Measurements from ENCODE around the gene ENC1. TPM values are rescaled to one million over a fixed set of nuclear protein-coding genes. Genes with fewer than 3 reads are reported as not detected.

Gene ENC1
- total RNA-seq, 1 experiment from 2014 or later, result 38.8 TPM

- TSS peak; percentile 30 for BruUV-seq (replicated peaks)
- Histone ChIP-seq H3K9me2 (ENCODE audit: insufficient read depth) (no peaks in the 10 kb centered on the region), H3K9me3 (ENCODE audit: insufficient read depth, low read depth) (no peaks in the 10 kb centered on the region), H4K20me1 (ENCODE audit: insufficient read depth) (peaks cover 51% of the 10 kb centered on the region), H3K36me3 (ENCODE audit: low read depth) (peaks cover 41% of the 10 kb centered on the region), H3K27ac (peak overlapping the region; percentile 98), H3K4me2 (peak overlapping the region; percentile 98), H3K79me2 (ENCODE audit: low read depth) (peaks cover 55% of the 10 kb centered on the region), H3K4me3 (peak overlapping the region; percentile 84), H3K27me3 (ENCODE audit: insufficient read depth, low read depth) (no peaks in the 10 kb centered on the region), H3K4me1 (replicated peaks; ENCODE audit: insufficient read depth) (peaks cover 60% of the 10 kb centered on the region), H3F3A (ENCODE audit: insufficient read depth, low read depth) (peaks cover 76% of the 10 kb centered on the region), H2AFZ (no peak overlapping the region)
- ChIA-PET POLR2A (ENCODE audit: unreplicated experiment) (interaction anchor here (0.6 to 1.3 kb wide), 7 partner anchors 8 to 1143 kb away, joined by 3 to 12 read pairs (median 5); no protein-coding TSS in a partner anchor), CTCF (interaction anchor here (0.6 to 1.4 kb wide), 2 partner anchors 47 to 605 kb away, joined by 6 to 8 read pairs; no protein-coding TSS in a partner anchor)
- intact Hi-C loops (cut with micrococcal nuclease; ENCODE audit: unreplicated experiment), result loop anchor here (2.0 to 5.0 kb wide), 4 partner anchors 15 to 578 kb away; no protein-coding TSS in a partner anchor
- no peak for DNase-seq
- no peak for TF ChIP-seq EZH2 (IDR thresholded peaks at IDR 0.05; ENCODE audit: low read depth)
- TF ChIP-seq, protein P1, sequence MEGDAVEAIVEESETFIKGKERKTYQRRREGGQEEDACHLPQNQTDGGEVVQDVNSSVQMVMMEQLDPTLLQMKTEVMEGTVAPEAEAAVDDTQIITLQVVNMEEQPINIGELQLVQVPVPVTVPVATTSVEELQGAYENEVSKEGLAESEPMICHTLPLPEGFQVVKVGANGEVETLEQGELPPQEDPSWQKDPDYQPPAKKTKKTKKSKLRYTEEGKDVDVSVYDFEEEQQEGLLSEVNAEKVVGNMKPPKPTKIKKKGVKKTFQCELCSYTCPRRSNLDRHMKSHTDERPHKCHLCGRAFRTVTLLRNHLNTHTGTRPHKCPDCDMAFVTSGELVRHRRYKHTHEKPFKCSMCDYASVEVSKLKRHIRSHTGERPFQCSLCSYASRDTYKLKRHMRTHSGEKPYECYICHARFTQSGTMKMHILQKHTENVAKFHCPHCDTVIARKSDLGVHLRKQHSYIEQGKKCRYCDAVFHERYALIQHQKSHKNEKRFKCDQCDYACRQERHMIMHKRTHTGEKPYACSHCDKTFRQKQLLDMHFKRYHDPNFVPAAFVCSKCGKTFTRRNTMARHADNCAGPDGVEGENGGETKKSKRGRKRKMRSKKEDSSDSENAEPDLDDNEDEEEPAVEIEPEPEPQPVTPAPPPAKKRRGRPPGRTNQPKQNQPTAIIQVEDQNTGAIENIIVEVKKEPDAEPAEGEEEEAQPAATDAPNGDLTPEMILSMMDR (conservative IDR thresholded peaks at IDR 0.05), result no peak
Observed at GRCh38 chr5:74639807-74640449, 600 bp downstream of the ENC1 start.

DNA sequence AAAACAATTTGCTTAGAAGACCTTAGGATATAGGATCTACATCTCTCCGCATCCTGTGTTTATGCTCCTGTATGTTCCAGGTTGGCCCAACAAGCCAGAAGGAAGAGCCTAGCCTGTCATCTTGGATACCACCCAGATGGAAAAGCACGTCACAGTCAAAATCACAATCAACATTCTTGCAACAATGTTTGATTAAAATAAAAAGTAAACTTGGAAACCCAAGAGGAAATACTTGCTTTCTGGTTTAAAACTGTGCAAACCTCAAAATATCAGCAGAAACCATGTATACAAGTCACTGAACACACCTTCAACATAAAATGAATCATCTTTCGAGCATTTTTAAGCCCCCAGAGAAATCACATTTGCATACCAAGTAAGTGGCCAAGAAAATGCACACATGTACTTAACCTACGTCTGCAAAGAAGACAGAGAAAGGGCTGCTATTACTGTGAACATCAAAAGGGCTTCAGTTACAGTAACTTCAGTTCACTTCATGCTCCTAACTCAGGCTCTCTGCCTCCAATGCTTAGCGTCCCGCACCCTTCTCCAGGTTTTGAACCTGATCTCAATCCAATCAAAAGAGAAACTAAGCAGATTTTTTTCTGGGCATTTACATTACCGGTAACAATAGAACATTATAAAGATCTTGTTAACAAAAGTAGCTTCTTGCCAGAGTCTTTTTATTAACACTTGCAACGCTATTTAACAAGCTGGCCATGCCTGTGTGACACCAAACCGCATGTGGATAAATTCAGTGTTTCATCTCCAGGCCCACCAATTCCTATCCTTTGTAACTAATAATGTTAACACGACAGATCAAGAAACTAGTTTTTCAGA is 1.3 kb downstream of the ENC1 start:
- DNase-seq, result no peak
- Histone ChIP-seq H2AFZ (no peak overlapping the region), H3K9me2 (ENCODE audit: insufficient read depth) (no peaks in the 10 kb centered on the region), H3K4me1 (replicated peaks; ENCODE audit: insufficient read depth) (peaks cover 65% of the 10 kb centered on the region), H3K9me3 (ENCODE audit: insufficient read depth, low read depth) (no peaks in the 10 kb centered on the region), H3K4me2 (peak overlapping the region; percentile 98), H3K4me3 (peak overlapping the region; percentile 84), H3K27ac (peak overlapping the region; percentile 98), H3F3A (ENCODE audit: insufficient read depth, low read depth) (peaks cover 82% of the 10 kb centered on the region), H4K20me1 (ENCODE audit: insufficient read depth) (peaks cover 56% of the 10 kb centered on the region), H3K27me3 (ENCODE audit: insufficient read depth, low read depth) (no peaks in the 10 kb centered on the region), H3K36me3 (ENCODE audit: low read depth) (peaks cover 47% of the 10 kb centered on the region), H3K79me2 (ENCODE audit: low read depth) (peaks cover 62% of the 10 kb centered on the region)
- no peak for TF ChIP-seq EZH2 (IDR thresholded peaks at IDR 0.05; ENCODE audit: low read depth)
- TF ChIP-seq, protein P1 (conservative IDR thresholded peaks at IDR 0.05), result no peak
- intact Hi-C loops (cut with micrococcal nuclease; ENCODE audit: unreplicated experiment), result loop anchor here (1.0 to 2.0 kb wide), 3 partner anchors 62 to 120 kb away; no protein-coding TSS in a partner anchor
- CTCF ChIA-PET, result interaction anchor here (0.5 kb wide), 1 partner anchor 701 kb away, joined by 4 read pairs; no protein-coding TSS in a partner anchor
- POLR2A ChIA-PET (ENCODE audit: unreplicated experiment), result interaction anchor here (0.6 to 1.0 kb wide), 3 partner anchors 120 to 531 kb away, joined by 3 read pairs; no protein-coding TSS in a partner anchor
- no TSS peak for BruUV-seq (replicated peaks)

- Histone ChIP-seq H3K9me2 (ENCODE audit: insufficient read depth) (no peaks in the 10 kb centered on the region), H3K4me1 (replicated peaks; ENCODE audit: insufficient read depth) (peaks cover 65% of the 10 kb centered on the region), H3K27me3 (ENCODE audit: insufficient read depth, low read depth) (no peaks in the 10 kb centered on the region), H3K36me3 (ENCODE audit: low read depth) (peaks cover 52% of the 10 kb centered on the region), H3K4me2 (peak overlapping the region; percentile 98), H3K79me2 (ENCODE audit: low read depth) (peaks cover 68% of the 10 kb centered on the region), H3K4me3 (peak overlapping the region; percentile 84), H3F3A (ENCODE audit: insufficient read depth, low read depth) (peaks cover 82% of the 10 kb centered on the region), H4K20me1 (ENCODE audit: insufficient read depth) (peaks cover 60% of the 10 kb centered on the region), H2AFZ (no peak overlapping the region), H3K27ac (peak overlapping the region; percentile 98), H3K9me3 (ENCODE audit: insufficient read depth, low read depth) (no peaks in the 10 kb centered on the region)
- TF ChIP-seq, protein P1 (conservative IDR thresholded peaks at IDR 0.05), result no peak
- no peak for TF ChIP-seq EZH2 (IDR thresholded peaks at IDR 0.05; ENCODE audit: low read depth)
- ChIA-PET POLR2A (ENCODE audit: unreplicated experiment) (interaction anchor here (0.6 to 0.7 kb wide), 4 partner anchors 119 to 866 kb away, joined by 3 read pairs; no protein-coding TSS in a partner anchor), CTCF (interaction anchor here (0.5 to 0.6 kb wide), 2 partner anchors 700 to 816 kb away, joined by 3 to 4 read pairs; no protein-coding TSS in a partner anchor)
- DNase-seq, result no peak
- no TSS peak for BruUV-seq (replicated peaks)
- intact Hi-C loops (cut with micrococcal nuclease; ENCODE audit: unreplicated experiment), result loop anchor here (1.0 to 2.0 kb wide), 3 partner anchors 62 to 120 kb away; no protein-coding TSS in a partner anchor
Observed at GRCh38 chr5:74638544-74638969, 2.0 kb downstream of the ENC1 start.

Measured in PC-9 (cell line).